Kidney (tissue), 14 donors: ENCODE measurements around the gene PPP6R3. TPM values are rescaled to one million over a fixed set of nuclear protein-coding genes. Genes with fewer than 3 reads are reported as not detected.

Experiments
- DNase-seq, 5 donors: peaks; one replicate each; pipeline ENCODE4 v3.0.0-alpha.2; 2013 to 2020
- FAIRE-seq: peaks from 2 replicates; lab custom pipeline; 2012; peaks lifted over from hg19 to GRCh38; lab: Jason Lieb, UNC
- H3K27ac ChIP-seq, 2 donors: one replicate each; pipeline ENCODE4 v1.7.0; 2013; ENCODE audit warnings: low read depth in 2 of 2, low read length in 2 of 2, inconsistent platforms in 1 of 2
- H3K27me3 ChIP-seq: one replicate; pipeline ENCODE4 v1.7.1; 2013; ENCODE audit warnings: low read length, inconsistent platforms; ENCODE audit not compliant: control insufficient read depth, insufficient read depth
- H3K36me3 ChIP-seq, 3 donors: one replicate each; pipeline versions ENCODE4 v1.7.0 to v1.7.1; 2013; ENCODE audit warnings: low read length in 3 of 3, control low read depth in 1 of 3, inconsistent platforms in 1 of 3; ENCODE audit not compliant: insufficient read depth in 3 of 3, control insufficient read depth in 2 of 3
- H3K4me1 ChIP-seq, 3 donors: one replicate each; pipeline versions ENCODE4 v1.7.0 to v1.7.1; 2013; ENCODE audit warnings: low read length in 3 of 3, inconsistent platforms in 1 of 3, low read depth in 1 of 3; ENCODE audit not compliant: control insufficient read depth in 2 of 3, insufficient read depth in 2 of 3
- H3K4me3 ChIP-seq, 3 donors: one replicate each; pipeline versions ENCODE4 v1.7.0 to v1.8.1; 2013; ENCODE audit warnings: low read length in 3 of 3, control low read depth in 1 of 3, inconsistent platforms in 1 of 3
- H3K9ac ChIP-seq, 3 donors: one replicate each; pipeline versions ENCODE4 v1.7.0 to v1.7.1; 2013; ENCODE audit warnings: low read length in 3 of 3, control low read depth in 1 of 3, inconsistent platforms in 1 of 3
- H3K9me3 ChIP-seq, 3 donors: one replicate each; pipeline versions ENCODE4 v1.7.0 to v1.7.1; 2013; ENCODE audit warnings: low read length in 3 of 3, control low read depth in 1 of 3, inconsistent platforms in 1 of 3; ENCODE audit not compliant: control insufficient read depth in 2 of 3, insufficient read depth in 1 of 3
- intact Hi-C: fragments of 100-400 bp; cut with DNase I; formaldehyde crosslinking; loops from one replicate; pipeline ENCODE4 v1.11.1; 2022
- polyA plus RNA-seq: library from polyadenylated mRNA; stranded (reverse); fragments of 350-450 nt; fragmentation: Illumina TruSeq; extraction: RNeasy Lipid Tissue Mini Kit (QIAGEN cat#74804); gene quantifications from one replicate; pipeline ENCODE4 v1.2.3, GENCODE V29; 2014; ENCODE audit warnings: low read depth, low replicate concordance; ENCODE audit not compliant: insufficient read depth
- total RNA-seq: library from RNA; stranded (reverse); fragmentation: NEBNext Ultra II Directional; extraction: Animal tissue kit (Norgen Biotek cat#: 25700); gene quantifications from one replicate; pipeline ENCODE4 v1.2.1, GENCODE V29; 2021
- TF ChIP-seq, protein P1 (sequence below): IDR thresholded peaks from 3 replicates; pipeline ENCODE4 v1.5.1; 2012; ENCODE audit warnings: mild to moderate bottlenecking, moderate library complexity, borderline replicate concordance; ENCODE audit not compliant: insufficient read depth; ENCODE audit errors: extremely low read depth
- donor health status: control.
- donor health status: control.
- donor health status: control.
- donor health status: control.
- donor health status: control.
- donor health status: DM: yes; HTN: yes; CAD: no.
- donor health status: Normal renal cell carcinoma (clear cell type).

Gene PPP6R3
- total and polyA plus RNA-seq, 2 donors from 2014 or later, result 30.3 to 108 TPM

DNA sequence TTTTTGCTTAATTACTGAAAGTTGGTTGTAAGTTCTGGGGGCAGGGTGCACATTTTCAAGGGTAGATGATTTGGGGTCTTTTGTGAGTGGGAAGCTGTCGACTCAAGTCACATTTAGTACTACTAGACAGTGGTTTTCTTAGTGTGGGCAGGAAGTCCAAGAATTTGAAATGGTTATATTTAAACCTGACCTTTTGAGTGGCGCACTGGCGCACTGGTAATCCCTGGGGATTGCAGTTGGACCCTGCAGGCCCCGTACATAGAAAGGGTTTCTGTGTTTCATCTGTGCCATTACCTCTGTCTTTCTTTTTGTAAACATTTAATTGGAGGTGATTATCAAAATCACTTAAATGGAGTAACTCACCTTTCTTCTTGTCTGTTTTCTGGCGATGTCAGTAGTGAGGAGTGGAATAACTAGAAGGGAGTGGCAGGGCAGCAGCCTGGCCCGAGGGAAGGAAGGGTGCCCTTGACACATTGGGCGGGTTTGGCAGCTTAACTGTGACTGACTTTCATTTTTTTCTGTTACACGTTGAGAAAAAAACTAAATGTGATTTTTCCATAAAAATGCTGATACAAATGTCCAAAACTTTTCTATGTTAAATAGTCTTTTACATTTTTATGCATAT is 122.0 kb downstream of the PPP6R3 start:
- Histone ChIP-seq H3K27ac (no peak overlapping the region), H3K9me3 (no peaks in the 10 kb centered on the region), H3K27me3 (no peaks in the 10 kb centered on the region), H3K4me3 (no peak overlapping the region), H3K36me3 (peaks cover 7 to 64% (median 22%) of the 10 kb centered on the region in 3 donors), H3K9ac (no peak overlapping the region), H3K4me1 (peaks cover 0 to 2% (median 0%) of the 10 kb centered on the region in 3 donors)
- no peak for DNase-seq
- TF ChIP-seq, protein P1, sequence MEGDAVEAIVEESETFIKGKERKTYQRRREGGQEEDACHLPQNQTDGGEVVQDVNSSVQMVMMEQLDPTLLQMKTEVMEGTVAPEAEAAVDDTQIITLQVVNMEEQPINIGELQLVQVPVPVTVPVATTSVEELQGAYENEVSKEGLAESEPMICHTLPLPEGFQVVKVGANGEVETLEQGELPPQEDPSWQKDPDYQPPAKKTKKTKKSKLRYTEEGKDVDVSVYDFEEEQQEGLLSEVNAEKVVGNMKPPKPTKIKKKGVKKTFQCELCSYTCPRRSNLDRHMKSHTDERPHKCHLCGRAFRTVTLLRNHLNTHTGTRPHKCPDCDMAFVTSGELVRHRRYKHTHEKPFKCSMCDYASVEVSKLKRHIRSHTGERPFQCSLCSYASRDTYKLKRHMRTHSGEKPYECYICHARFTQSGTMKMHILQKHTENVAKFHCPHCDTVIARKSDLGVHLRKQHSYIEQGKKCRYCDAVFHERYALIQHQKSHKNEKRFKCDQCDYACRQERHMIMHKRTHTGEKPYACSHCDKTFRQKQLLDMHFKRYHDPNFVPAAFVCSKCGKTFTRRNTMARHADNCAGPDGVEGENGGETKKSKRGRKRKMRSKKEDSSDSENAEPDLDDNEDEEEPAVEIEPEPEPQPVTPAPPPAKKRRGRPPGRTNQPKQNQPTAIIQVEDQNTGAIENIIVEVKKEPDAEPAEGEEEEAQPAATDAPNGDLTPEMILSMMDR, result no peak
- intact Hi-C loops, result no loop called here
- FAIRE-seq, result no peak

DNA sequence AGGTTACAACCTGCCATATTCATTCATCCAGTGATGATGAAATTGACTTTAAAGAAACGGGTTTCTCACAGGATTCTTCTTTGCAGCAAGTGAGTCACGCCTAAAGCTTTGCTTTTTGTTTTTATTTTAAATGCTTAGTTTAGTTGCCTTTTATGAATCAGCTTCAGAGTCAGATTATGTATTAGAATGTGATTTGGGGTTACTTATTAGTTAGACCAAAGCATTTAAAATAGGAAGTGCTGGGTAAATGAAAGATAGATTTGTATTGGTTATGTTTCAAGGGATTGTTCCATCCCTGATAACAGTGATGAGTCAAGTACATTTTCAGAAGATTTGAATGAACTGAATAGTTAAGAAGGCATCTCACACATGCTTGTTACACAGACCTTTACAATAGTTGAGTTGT is 122.5 kb downstream of the PPP6R3 start:
- Histone ChIP-seq H3K27ac (no peak overlapping the region), H3K9ac (no peak overlapping the region), H3K4me3 (no peak overlapping the region), H3K4me1 (peaks cover 0 to 2% (median 0%) of the 10 kb centered on the region in 3 donors), H3K27me3 (no peaks in the 10 kb centered on the region), H3K36me3 (peaks cover 7 to 63% (median 23%) of the 10 kb centered on the region in 3 donors), H3K9me3 (no peaks in the 10 kb centered on the region)
- DNase-seq (no peak), FAIRE-seq (no peak)
- intact Hi-C loops, result no loop called here
- TF ChIP-seq, protein P1, result no peak

- TF ChIP-seq, protein P1, result peak; percentile 55
- intact Hi-C loops, result no loop called here
- no peaks in the 10 kb centered on the region for H3K27me3 ChIP-seq
- H3K4me3 ChIP-seq, result no peak overlapping the region
- no peak overlapping the region for H3K9ac ChIP-seq
- no peaks in the 10 kb centered on the region for H3K9me3 ChIP-seq
- no peak overlapping the region for H3K27ac ChIP-seq
- H3K4me1 ChIP-seq, result peaks cover 0 to 2% (median 0%) of the 10 kb centered on the region in 3 donors
- FAIRE-seq (no peak), DNase-seq (peak in 4 of 5 donors; percentile 39 to 50 (median 44))
- H3K36me3 ChIP-seq, result peaks cover 3 to 55% (median 23%) of the 10 kb centered on the region in 3 donors
Measured at GRCh38 chr11:68584097-68584496, 123.5 kb downstream of the PPP6R3 start.
